Measurements from ENCODE around the gene TLCD3B. TPM values are rescaled to one million over a fixed set of nuclear protein-coding genes. Genes with fewer than 3 reads are reported as not detected.
A peak's percentile ranks its signal among the peaks of the same experiment; 100 is the strongest.

The TLCD3B gene
- total and polyA plus RNA-seq, 4 experiments from 2014 or later = not detected

DNA sequence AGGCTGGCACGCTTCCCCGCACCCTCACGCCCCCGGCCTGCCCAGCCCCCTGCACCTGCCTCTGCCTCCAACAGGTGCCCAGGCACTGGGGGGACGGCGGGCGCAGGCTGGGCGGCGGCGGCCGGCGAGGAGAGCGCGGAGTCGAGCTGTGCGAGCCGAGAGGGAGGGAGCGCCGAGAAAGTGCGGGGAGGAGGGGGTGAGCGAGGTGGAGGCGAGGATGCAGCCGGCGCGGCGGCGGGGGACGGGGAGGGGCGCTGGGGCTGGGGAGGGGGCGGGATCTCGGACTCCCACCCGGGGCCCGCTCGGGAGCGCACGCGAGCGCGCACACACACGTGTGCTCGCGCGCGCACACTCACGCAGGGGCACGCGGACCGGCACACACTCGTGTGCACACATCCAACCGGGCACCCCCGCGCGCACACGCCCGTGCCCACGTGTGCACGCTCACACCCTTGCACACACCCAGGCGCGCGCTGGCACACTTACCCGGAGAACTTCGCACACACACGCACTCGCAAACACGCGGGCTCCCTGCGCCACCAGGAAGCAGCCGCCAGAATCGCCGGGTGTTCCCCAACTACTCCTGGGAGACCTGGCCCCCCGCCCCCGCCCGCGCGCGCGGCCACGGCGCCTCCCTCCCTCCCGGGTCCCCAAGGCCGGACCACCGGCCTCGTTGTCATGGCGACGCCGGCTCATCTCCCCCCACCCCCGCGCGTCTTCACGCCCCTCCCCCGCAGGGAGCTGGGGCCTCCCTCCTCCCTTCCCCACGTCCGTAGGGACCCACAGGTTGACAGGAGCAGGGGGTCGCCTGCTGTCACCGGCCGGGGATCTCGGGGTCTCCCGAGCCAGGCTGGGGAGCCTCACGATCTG is 20.0 kb downstream of the TLCD3B start, which contains the start of gene DOC2A:
TSS of gene DOC2A (minus strand) at position 184 of the 870 bp plus-strand sequence. CDS start 805 bp downstream, outside the sequence.
- Histone ChIP-seq H3K36me3 (ENCODE audit: insufficient read depth, low read length) (no peaks in the 10 kb centered on the region), H3K9me3 (ENCODE audit: control insufficient read depth in 1 of 2, low read length in 2 of 2) (no peaks in the 10 kb centered on the region), H3K27ac (ENCODE audit: low read depth, low read length) (no peak within 1 kb of the TSS), H3K4me1 (ENCODE audit: insufficient read depth, low read length) (peaks cover 7% of the 10 kb centered on the region), H3K27me3 (ENCODE audit: insufficient read depth, low read length) (peaks cover 7% of the 10 kb centered on the region), H3K4me3 (ENCODE audit: low read length in 2 of 2) (peak within 1 kb of the TSS in 1 of 2 donors; percentile 34)
- H3K27me3 Mint-ChIP-seq = peaks cover 7 to 17% of the 10 kb centered on the region in 2 donors
- ChIA-PET POLR2A (ENCODE audit: partially characterized antibody) (no interaction called here), CTCF (ENCODE audit: partially characterized antibody) (no interaction called here)
- H3K4me1 Mint-ChIP-seq = peaks cover 2 to 6% (median 4%) of the 10 kb centered on the region in 4 donors
- H3K27ac Mint-ChIP-seq = peak within 1 kb of the TSS in 2 of 7 donors; percentile 62 to 75
- H3K36me3 Mint-ChIP-seq = no peaks in the 10 kb centered on the region
- intact Hi-C loops (cut with micrococcal nuclease) = no loop called here
- H3K9me3 Mint-ChIP-seq = no peaks in the 10 kb centered on the region
- peak within 1 kb of the TSS; percentile 76 to 90 (median 86) for H3K4me3 Mint-ChIP-seq
- DNase-seq = peak in 3 of 5 donors; percentile 24 to 32 (median 25)

DNA sequence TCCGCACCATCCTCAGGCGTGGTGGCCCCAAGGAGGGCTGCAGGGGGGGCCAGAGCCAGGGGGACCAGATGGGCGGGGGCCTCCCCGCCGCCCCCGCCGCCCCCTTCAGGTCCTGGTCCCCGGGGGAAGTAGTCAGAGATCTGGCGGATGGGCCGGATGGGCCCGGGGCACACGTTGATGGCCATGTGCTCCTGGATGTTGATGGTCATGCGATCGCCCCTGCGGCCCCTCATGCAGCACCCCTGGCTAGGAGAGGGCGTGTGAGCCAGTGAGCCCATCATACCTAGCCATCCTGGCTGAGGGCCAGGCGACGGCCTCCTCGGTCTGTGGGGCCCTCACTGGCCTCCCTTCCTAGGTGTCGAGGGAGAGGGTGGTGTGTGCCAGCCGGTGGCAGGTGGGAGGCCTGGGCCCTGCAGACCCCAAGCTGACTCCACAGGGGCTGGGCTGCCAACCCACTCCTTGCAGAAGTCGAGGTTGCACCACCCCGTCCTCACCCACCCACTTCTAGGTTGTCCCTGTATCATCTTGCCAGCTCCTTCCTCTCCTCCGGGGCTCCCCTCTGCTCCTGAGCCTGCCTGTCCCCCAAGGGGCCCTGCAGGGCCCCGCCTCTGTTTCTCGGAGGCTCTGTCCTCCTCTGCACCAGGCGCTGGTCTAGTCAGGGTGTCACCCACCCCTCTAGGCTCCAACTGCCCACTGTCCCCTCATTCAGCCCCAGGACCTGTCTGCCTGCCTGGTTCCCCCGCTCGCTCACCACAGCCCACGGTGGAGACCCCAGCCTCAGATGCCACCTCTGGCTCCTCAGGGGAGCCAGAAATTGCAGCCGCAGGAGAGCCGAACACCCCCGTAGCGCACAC is 20.9 kb downstream of the TLCD3B start:
- H3K27me3 ChIP-seq (ENCODE audit: insufficient read depth, low read length) = peaks cover 7% of the 10 kb centered on the region
- DNase-seq = no peak
- H3K27ac ChIP-seq (ENCODE audit: low read depth, low read length) = no peak overlapping the region
- H3K4me1 ChIP-seq (ENCODE audit: insufficient read depth, low read length) = peaks cover 7% of the 10 kb centered on the region
- intact Hi-C loops (cut with micrococcal nuclease) = no loop called here
- no peak overlapping the region for H3K27ac Mint-ChIP-seq
- peaks cover 0 to 2% of the 10 kb centered on the region in 2 donors for H3K36me3 Mint-ChIP-seq
- peak overlapping the region in 1 of 2 donors; percentile 34 for H3K4me3 ChIP-seq (ENCODE audit: low read length in 2 of 2)
- ChIA-PET POLR2A (ENCODE audit: partially characterized antibody) (no interaction called here), CTCF (ENCODE audit: partially characterized antibody) (no interaction called here)
- peaks cover 7 to 17% of the 10 kb centered on the region in 2 donors for H3K27me3 Mint-ChIP-seq
- H3K4me3 Mint-ChIP-seq = peak overlapping the region; percentile 68 to 83 (median 78)
- peaks cover 2 to 6% (median 4%) of the 10 kb centered on the region in 4 donors for H3K4me1 Mint-ChIP-seq
- H3K9me3 ChIP-seq (ENCODE audit: control insufficient read depth in 1 of 2, low read length in 2 of 2) = no peaks in the 10 kb centered on the region
- no peaks in the 10 kb centered on the region for H3K36me3 ChIP-seq (ENCODE audit: insufficient read depth, low read length)
- H3K9me3 Mint-ChIP-seq = no peaks in the 10 kb centered on the region

DNA sequence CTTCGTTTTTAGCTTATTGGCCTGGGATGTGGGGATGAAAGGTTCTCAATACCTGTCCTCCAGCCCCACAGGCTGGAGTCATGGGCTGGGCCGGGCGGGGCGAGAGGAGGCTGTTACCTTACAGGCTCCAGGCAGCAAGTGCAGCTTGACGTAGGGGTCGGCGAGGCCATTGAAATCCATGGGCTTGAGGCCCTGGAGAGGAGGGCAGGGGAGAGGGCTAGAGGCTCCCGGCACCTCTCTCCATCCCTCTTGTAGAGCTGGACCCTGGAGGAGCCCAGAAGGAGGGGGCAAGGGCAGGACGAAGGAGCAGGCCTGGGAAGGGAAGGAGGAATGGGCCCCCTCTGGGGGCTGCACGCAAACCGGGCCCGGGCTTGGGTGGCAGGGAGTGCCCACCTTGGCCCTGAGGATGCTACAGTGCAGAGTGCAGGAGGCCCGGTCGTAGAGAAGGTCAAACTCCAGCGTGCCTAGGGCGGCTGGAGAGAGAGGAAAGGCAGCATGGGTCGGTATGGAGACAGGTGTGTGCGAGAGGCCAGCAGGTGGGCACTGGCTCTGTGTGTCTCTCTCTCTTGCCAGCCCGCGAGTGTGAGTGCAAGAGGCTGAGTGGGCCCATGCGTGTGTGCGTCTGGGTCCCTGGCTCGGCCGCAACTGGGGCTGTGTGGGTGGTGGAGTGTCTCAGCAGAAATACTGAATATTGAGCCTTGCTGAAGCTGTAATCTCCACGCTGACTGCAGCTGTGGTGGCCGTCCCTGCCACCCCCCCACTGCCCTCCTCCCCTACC is 21.8 kb downstream of the TLCD3B start:
- Mint-ChIP-seq H3K4me3 (peak overlapping the region in 4 of 8 donors; percentile 4 to 69 (median 46)), H3K9me3 (no peaks in the 10 kb centered on the region), H3K36me3 (peaks cover 0 to 2% of the 10 kb centered on the region in 2 donors), H3K4me1 (peaks cover 2 to 6% (median 4%) of the 10 kb centered on the region in 4 donors), H3K27me3 (peaks cover 7 to 17% of the 10 kb centered on the region in 2 donors), H3K27ac (no peak overlapping the region)
- Histone ChIP-seq H3K4me1 (ENCODE audit: insufficient read depth, low read length) (peaks cover 7% of the 10 kb centered on the region), H3K27me3 (ENCODE audit: insufficient read depth, low read length) (peaks cover 7% of the 10 kb centered on the region), H3K9me3 (ENCODE audit: control insufficient read depth in 1 of 2, low read length in 2 of 2) (no peaks in the 10 kb centered on the region), H3K27ac (ENCODE audit: low read depth, low read length) (no peak overlapping the region), H3K4me3 (ENCODE audit: low read length in 2 of 2) (no peak overlapping the region), H3K36me3 (ENCODE audit: insufficient read depth, low read length) (no peaks in the 10 kb centered on the region)
- CTCF ChIA-PET (ENCODE audit: partially characterized antibody) = interaction anchor here (1.0 kb wide), 1 partner anchor 202 kb away, joined by 4 read pairs; no protein-coding TSS in a partner anchor
- POLR2A ChIA-PET (ENCODE audit: partially characterized antibody) = no interaction called here
- no peak for DNase-seq
- intact Hi-C loops (cut with micrococcal nuclease) = no loop called here

DNA sequence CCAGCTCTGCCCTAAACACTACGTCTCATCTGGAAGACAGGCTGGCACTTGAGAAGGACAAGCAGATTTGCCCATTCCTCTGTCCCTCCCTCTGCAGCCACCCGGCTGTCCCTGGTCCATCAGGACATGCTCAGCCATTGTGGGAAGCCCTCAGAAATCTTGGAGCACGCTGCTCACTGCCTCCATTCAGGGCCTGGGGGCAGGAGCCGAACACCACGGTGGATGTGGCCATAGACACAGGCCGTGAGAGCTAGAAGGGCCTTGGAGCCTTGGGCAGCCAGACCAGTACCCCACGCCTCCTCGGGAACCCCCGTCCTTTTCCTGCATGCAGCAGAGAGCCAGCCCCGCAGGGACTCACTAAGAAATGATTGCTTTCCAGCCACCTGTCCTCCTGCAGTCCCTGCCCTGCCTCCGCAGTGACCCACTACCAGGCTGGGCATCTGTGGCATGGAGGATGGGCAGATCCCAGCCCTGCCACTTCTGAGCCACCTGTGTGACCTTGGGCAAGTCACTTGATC is 23.6 kb downstream of the TLCD3B start:
- POLR2A ChIA-PET (ENCODE audit: partially characterized antibody) = no interaction called here

DNA sequence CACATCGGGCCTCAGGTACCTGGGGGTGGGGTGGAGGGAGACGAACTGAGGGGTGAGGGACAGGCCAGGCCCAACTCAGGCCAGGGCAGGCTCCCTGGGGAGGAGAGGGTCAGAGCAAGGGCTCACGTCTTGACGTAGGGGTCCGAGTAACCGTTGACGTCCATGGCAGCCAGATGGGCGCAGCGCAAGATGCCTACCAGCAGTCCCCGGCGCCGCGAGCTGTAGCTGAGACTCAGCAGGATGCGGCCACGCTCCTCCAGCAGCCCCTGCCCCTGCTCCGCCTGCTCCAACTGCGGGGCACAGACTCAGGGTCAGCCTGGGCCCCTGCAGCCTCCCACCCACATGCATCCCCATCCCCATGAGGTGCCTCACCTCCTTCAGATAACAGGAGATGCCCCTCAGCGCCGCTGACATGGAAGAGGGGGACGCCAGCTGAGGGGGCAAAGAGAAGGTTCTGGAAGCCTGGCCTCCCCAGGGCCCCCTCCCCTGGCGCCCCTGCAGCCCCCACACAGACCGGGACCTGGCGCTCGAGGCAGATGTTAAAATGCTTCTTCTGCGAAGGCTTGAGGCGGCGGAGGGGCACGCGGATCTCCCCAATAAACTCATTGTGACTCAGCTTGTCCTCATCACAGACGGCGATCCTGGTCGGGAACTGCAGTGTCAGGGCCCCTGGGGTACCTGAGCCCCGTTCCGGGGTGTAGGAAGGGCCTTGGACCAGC is 24.3 kb downstream of the TLCD3B start:
- ChIA-PET POLR2A (ENCODE audit: partially characterized antibody) (interaction anchor here (0.5 to 1.2 kb wide), 2 partner anchors 330 to 331 kb away, joined by 3 to 4 read pairs; no protein-coding TSS in a partner anchor), CTCF (ENCODE audit: partially characterized antibody) (interaction anchor here (1.1 to 3.2 kb wide), 6 partner anchors 10 to 315 kb away, joined by 3 to 16 read pairs (median 8); partner anchors contain the start of genes INO80E and TLCD3B)
- Mint-ChIP-seq H3K27ac (no peak overlapping the region), H3K9me3 (no peaks in the 10 kb centered on the region), H3K4me3 (no peak overlapping the region), H3K36me3 (peaks cover 6 to 14% of the 10 kb centered on the region in 2 donors), H3K27me3 (peaks cover 3 to 13% of the 10 kb centered on the region in 2 donors), H3K4me1 (peaks cover 3 to 7% (median 4%) of the 10 kb centered on the region in 4 donors)
- Histone ChIP-seq H3K4me3 (ENCODE audit: low read length in 2 of 2) (no peak overlapping the region), H3K4me1 (ENCODE audit: insufficient read depth, low read length) (peaks cover 7% of the 10 kb centered on the region), H3K27ac (ENCODE audit: low read depth, low read length) (no peak overlapping the region), H3K27me3 (ENCODE audit: insufficient read depth, low read length) (peaks cover 7% of the 10 kb centered on the region), H3K36me3 (ENCODE audit: insufficient read depth, low read length) (peaks cover 2% of the 10 kb centered on the region), H3K9me3 (ENCODE audit: control insufficient read depth in 1 of 2, low read length in 2 of 2) (no peaks in the 10 kb centered on the region)
- no peak for DNase-seq
- intact Hi-C loops (cut with micrococcal nuclease) = no loop called here

More for the DNA sequence above, 23.6 kb downstream of the TLCD3B start:
- peaks cover 7 to 17% of the 10 kb centered on the region in 2 donors for H3K27me3 Mint-ChIP-seq
- Histone ChIP-seq H3K27ac (ENCODE audit: low read depth, low read length) (no peak overlapping the region), H3K4me3 (ENCODE audit: low read length in 2 of 2) (no peak overlapping the region), H3K4me1 (ENCODE audit: insufficient read depth, low read length) (peaks cover 7% of the 10 kb centered on the region), H3K36me3 (ENCODE audit: insufficient read depth, low read length) (no peaks in the 10 kb centered on the region), H3K9me3 (ENCODE audit: control insufficient read depth in 1 of 2, low read length in 2 of 2) (no peaks in the 10 kb centered on the region), H3K27me3 (ENCODE audit: insufficient read depth, low read length) (peaks cover 7% of the 10 kb centered on the region)
- intact Hi-C loops (cut with micrococcal nuclease) = no loop called here
- H3K4me3 Mint-ChIP-seq = no peak overlapping the region
- H3K4me1 Mint-ChIP-seq = peaks cover 3 to 6% (median 6%) of the 10 kb centered on the region in 4 donors
- H3K27ac Mint-ChIP-seq = peak overlapping the region in 1 of 7 donors; percentile 57
- H3K9me3 Mint-ChIP-seq = no peaks in the 10 kb centered on the region
- CTCF ChIA-PET (ENCODE audit: partially characterized antibody) = interaction anchor here (3.2 kb wide), 1 partner anchor 11 kb away, joined by 13 read pairs; the partner anchor contains the start of gene INO80E
- DNase-seq = no peak
- H3K36me3 Mint-ChIP-seq = peaks cover under 1 to 8% of the 10 kb centered on the region in 2 donors

GRCh38 chr16:30006095-30006473 is 25.0 kb downstream of the TLCD3B start:
- ChIA-PET POLR2A (ENCODE audit: partially characterized antibody) (interaction anchor here (0.5 to 1.5 kb wide), 9 partner anchors 10 to 330 kb away, joined by 3 to 4 read pairs (median 3); partner anchors contain the start of gene INO80E), CTCF (ENCODE audit: partially characterized antibody) (interaction anchor here (1.1 to 3.2 kb wide), 8 partner anchors 9 to 315 kb away, joined by 3 to 16 read pairs (median 6); partner anchors contain the start of genes INO80E and TLCD3B)
- Mint-ChIP-seq H3K27ac (no peak overlapping the region), H3K36me3 (peaks cover 8 to 16% of the 10 kb centered on the region in 2 donors), H3K9me3 (no peaks in the 10 kb centered on the region), H3K27me3 (peaks cover 3 to 11% of the 10 kb centered on the region in 2 donors), H3K4me3 (no peak overlapping the region), H3K4me1 (peaks cover 3 to 5% (median 4%) of the 10 kb centered on the region in 4 donors)
- no peaks in the 10 kb centered on the region for H3K9me3 ChIP-seq (ENCODE audit: control insufficient read depth in 1 of 2, low read length in 2 of 2)
- no peak overlapping the region for H3K4me3 ChIP-seq (ENCODE audit: low read length in 2 of 2)
- no peak for DNase-seq
- intact Hi-C loops (cut with micrococcal nuclease) = no loop called here
- no peak overlapping the region for H3K27ac ChIP-seq (ENCODE audit: low read depth, low read length)
- peaks cover 7% of the 10 kb centered on the region for H3K4me1 ChIP-seq (ENCODE audit: insufficient read depth, low read length)
- H3K36me3 ChIP-seq (ENCODE audit: insufficient read depth, low read length) = peaks cover 4% of the 10 kb centered on the region
- H3K27me3 ChIP-seq (ENCODE audit: insufficient read depth, low read length) = peaks cover 7% of the 10 kb centered on the region
